ENCODE results near the gene METTL25B. TPM values are rescaled to one million over a fixed set of nuclear protein-coding genes. Genes with fewer than 3 reads are reported as not detected.

METTL25B gene
- polyA plus RNA-seq, 1 donor from 2014 or later, result 13.1 TPM

- H3K4me3 ChIP-seq (ENCODE audit: low read length), result peak overlapping the region; percentile 89
- H3K79me2 ChIP-seq (replicated peaks; ENCODE audit: insufficient read depth, low read length), result peaks cover 57% of the 10 kb centered on the region
- H3K27ac ChIP-seq (ENCODE audit: low read length), result peak overlapping the region; percentile 88
- H3K27me3 ChIP-seq (ENCODE audit: insufficient read depth, low read depth, low read length), result no peaks in the 10 kb centered on the region
- peak overlapping the region; percentile 35 for H3K4me2 ChIP-seq (ENCODE audit: low read length)
- no peaks in the 10 kb centered on the region for H3F3A ChIP-seq (ENCODE audit: insufficient read depth, low read length, poor library complexity, severe bottlenecking)
- no peaks in the 10 kb centered on the region for H3K36me3 ChIP-seq (ENCODE audit: insufficient read depth, low read length)
- H4K20me1 ChIP-seq (ENCODE audit: insufficient read depth), result no peaks in the 10 kb centered on the region
- peak; percentile 28 for TF ChIP-seq RAD21 (conservative IDR thresholded peaks at IDR 0.05)
- TF ChIP-seq CTCF (IDR thresholded peaks at IDR 0.05; ENCODE audit: poor library complexity, severe bottlenecking), result no peak
- TF ChIP-seq EZH2 (IDR thresholded peaks at IDR 0.05; ENCODE audit: borderline replicate concordance, insufficient read depth, low read length, poor library complexity, severe bottlenecking), result no peak
- TF ChIP-seq TAF1 (IDR thresholded peaks at IDR 0.05; ENCODE audit: low read depth), result peak; percentile 61
- peak; percentile 90 for TF ChIP-seq POLR2AphosphoS5 (IDR thresholded peaks at IDR 0.05)
- TF ChIP-seq EP300 (conservative IDR thresholded peaks at IDR 0.05; ENCODE audit: poor library complexity, severe bottlenecking), result peak; percentile 59
- peak; percentile 89 for TF ChIP-seq REST (IDR thresholded peaks at IDR 0.05; ENCODE audit: borderline replicate concordance)
- TF ChIP-seq SMC3 (conservative IDR thresholded peaks at IDR 0.05; ENCODE audit: poor library complexity), result no peak
- peak; percentile 91 for TF ChIP-seq MXI1 (conservative IDR thresholded peaks at IDR 0.05; ENCODE audit: poor library complexity, severe bottlenecking)
- H3K9me2 ChIP-seq (ENCODE audit: insufficient read depth, low read length), result no peaks in the 10 kb centered on the region
- no peaks in the 10 kb centered on the region for H3K9me3 ChIP-seq (ENCODE audit: low read length)
- peak overlapping the region; percentile 94 for H3K9ac ChIP-seq (ENCODE audit: low read length)
- peak overlapping the region; percentile 31 for H2AFZ ChIP-seq (ENCODE audit: low read depth, low read length)
Observed at GRCh38 chr1:156751757-156752481, 23.6 kb downstream of the METTL25B start.

GRCh38 chr1:156752843-156753482 lies 24.7 kb downstream of the METTL25B start:
- Histone ChIP-seq H3K36me3 (ENCODE audit: insufficient read depth, low read length) (no peaks in the 10 kb centered on the region), H3K9me2 (ENCODE audit: insufficient read depth, low read length) (no peaks in the 10 kb centered on the region), H3K9ac (ENCODE audit: low read length) (peak overlapping the region; percentile 94), H3K27ac (ENCODE audit: low read length) (no peak overlapping the region), H3K79me2 (replicated peaks; ENCODE audit: insufficient read depth, low read length) (peaks cover 49% of the 10 kb centered on the region), H2AFZ (ENCODE audit: low read depth, low read length) (no peak overlapping the region), H3K4me2 (ENCODE audit: low read length) (peak overlapping the region; percentile 35), H4K20me1 (ENCODE audit: insufficient read depth) (no peaks in the 10 kb centered on the region), H3K4me3 (ENCODE audit: low read length) (peak overlapping the region; percentile 89), H3K9me3 (ENCODE audit: low read length) (no peaks in the 10 kb centered on the region), H3F3A (ENCODE audit: insufficient read depth, low read length, poor library complexity, severe bottlenecking) (no peaks in the 10 kb centered on the region), H3K27me3 (ENCODE audit: insufficient read depth, low read depth, low read length) (no peaks in the 10 kb centered on the region)
- TF ChIP-seq SMC3 (conservative IDR thresholded peaks at IDR 0.05; ENCODE audit: poor library complexity), result no peak
- TF ChIP-seq MXI1 (conservative IDR thresholded peaks at IDR 0.05; ENCODE audit: poor library complexity, severe bottlenecking), result no peak
- no peak for TF ChIP-seq REST (IDR thresholded peaks at IDR 0.05; ENCODE audit: borderline replicate concordance)
